HepG2 (cell line): ENCODE results near the gene LAMA5. TPM values are rescaled to one million over a fixed set of nuclear protein-coding genes. Genes with fewer than 3 reads are reported as not detected.

ENCODE experiments used
- CC2D1A ChIP-seq: sonication (generic); formaldehyde crosslinking; IDR thresholded peaks from 2 replicates; pipeline ENCODE4 v1.8.1; 2023; ENCODE audit warnings: mild to moderate bottlenecking, missing genetic modification reagents
- CHD4 ChIP-seq: fragments of 200-600 bp; sonication (generic); IDR thresholded peaks from 2 replicates; pipeline ENCODE4 v1.7.0; 2017; ENCODE audit warnings: mild to moderate bottlenecking, low read length, borderline replicate concordance
- DR1 ChIP-seq: sonication (generic); formaldehyde crosslinking; IDR thresholded peaks from 2 replicates; pipeline ENCODE4 v1.8.0; 2021; ENCODE audit warnings: mild to moderate bottlenecking, missing genetic modification reagents, inconsistent platforms
- FOXM1 ChIP-seq: sonication (generic); formaldehyde crosslinking; IDR thresholded peaks from 2 replicates; pipeline ENCODE4 v1.5.0; 2020; ENCODE audit warnings: missing genetic modification reagents
- HNRNPLL ChIP-seq: fragments of 200-400 bp; formaldehyde crosslinking; IDR thresholded peaks from 2 replicates; pipeline ENCODE4 v1.6.1; 2017; ENCODE audit warnings: mild to moderate bottlenecking, low read depth, low read length; ENCODE audit not compliant: poor library complexity, severe bottlenecking
- MAZ ChIP-seq, 2 experiments: sonication (generic) in 1 of 2; formaldehyde crosslinking in 1 of 2; IDR thresholded peaks; 2 replicates each; pipeline versions ENCODE4 v1.5.0 to v1.6.1; 2012 to 2020; ENCODE audit warnings: low read depth in 2 of 2, mild to moderate bottlenecking in 2 of 2, borderline replicate concordance in 1 of 2, improper control_type of control experiment in 1 of 2, low read length in 1 of 2, missing genetic modification reagents in 1 of 2, moderate library complexity in 1 of 2
- MBD4 ChIP-seq: IDR thresholded peaks from 2 replicates; pipeline ENCODE4 v1.6.1; 2012; ENCODE audit warnings: low read length, inconsistent platforms, borderline replicate concordance
- MIER3 ChIP-seq: IDR thresholded peaks from 2 replicates; pipeline ENCODE4 v1.6.1; 2016; ENCODE audit warnings: missing compliant biosample characterization, borderline replicate concordance
- NKX3-1 ChIP-seq: sonication (generic); formaldehyde crosslinking; IDR thresholded peaks from 2 replicates; pipeline ENCODE4 v1.5.0; 2020; ENCODE audit warnings: missing genetic modification reagents
- PRMT3 ChIP-seq: sonication (generic); formaldehyde crosslinking; IDR thresholded peaks from 2 replicates; pipeline ENCODE4 v1.8.1; 2022; ENCODE audit warnings: low read depth, mild to moderate bottlenecking, moderate library complexity, missing genetic modification reagents, borderline replicate concordance
- RBAK ChIP-seq: sonication (generic); formaldehyde crosslinking; IDR thresholded peaks from 2 replicates; pipeline ENCODE4 v1.5.1; 2020; ENCODE audit warnings: mild to moderate bottlenecking, missing genetic modification reagents
- RFXANK ChIP-seq: IDR thresholded peaks from 2 replicates; pipeline ENCODE4 v1.6.1; 2016
- ZNF205 ChIP-seq: IDR thresholded peaks from 2 replicates; pipeline ENCODE4 v1.6.1; 2018; ENCODE audit warnings: missing biosample characterization, missing genetic modification reagents
- ZNF350 ChIP-seq: sonication (generic); formaldehyde crosslinking; IDR thresholded peaks from 2 replicates; pipeline ENCODE4 v1.4.0; 2020; ENCODE audit warnings: mild to moderate bottlenecking, low read depth, missing genetic modification reagents, borderline replicate concordance
- ZNF577 ChIP-seq: sonication (generic); formaldehyde crosslinking; IDR thresholded peaks from 2 replicates; pipeline ENCODE4 v1.4.0; 2020; ENCODE audit warnings: mild to moderate bottlenecking, low read depth, missing genetic modification reagents, borderline replicate concordance
- ZNF670 ChIP-seq: sonication (generic); formaldehyde crosslinking; IDR thresholded peaks from 2 replicates; pipeline ENCODE4 v1.8.0; 2022; ENCODE audit warnings: mild to moderate bottlenecking, missing genetic modification reagents, borderline replicate concordance
- ZNF703 ChIP-seq: sonication (generic); formaldehyde crosslinking; IDR thresholded peaks from 2 replicates; pipeline ENCODE4 v1.5.1; 2020; ENCODE audit warnings: missing genetic modification reagents, mild to moderate bottlenecking, moderate library complexity, borderline replicate concordance
- ZNF879 ChIP-seq: sonication (generic); formaldehyde crosslinking; IDR thresholded peaks from 2 replicates; pipeline ENCODE4 v1.8.1; 2023; ENCODE audit warnings: missing genetic modification reagents
- polyA plus RNA-seq, 8 experiments: library from polyadenylated mRNA; depleted of rRNA in 3 of 8; stranded (reverse) in 7 of 8; unstranded in 1 of 8; fragments of >200 nt; fragmentation: Illumina TruSeq in 4 of 8; extraction: Trizol in 4 of 8; gene quantifications; 2 replicates each; pipeline versions ENCODE4 v1.2.1 to v1.2.3, GENCODE V29; 2011 to 2016; ENCODE audit warnings: low read depth in 4 of 8, missing spikeins in 1 of 8, mixed read lengths in 1 of 8; ENCODE audit not compliant: insufficient read depth in 1 of 8
- total RNA-seq, 5 experiments: library from RNA; depleted of rRNA; stranded (reverse); fragments of >200 nt; fragmentation: Illumina TruSeq; extraction: Trizol; gene quantifications; 2 replicates each; pipeline ENCODE4 v1.2.3, GENCODE V29; 2016; ENCODE audit warnings: low read depth in 1 of 5
- TF ChIP-seq, protein P1 (sequence below): sonication (generic); formaldehyde crosslinking; IDR thresholded peaks from 2 replicates; pipeline ENCODE4 v1.4.0; 2020; ENCODE audit warnings: low read depth, mild to moderate bottlenecking, missing genetic modification reagents
- TF ChIP-seq, protein P2 (sequence below): sonication (generic); formaldehyde crosslinking; IDR thresholded peaks from 2 replicates; pipeline ENCODE4 v1.4.0; 2020; ENCODE audit warnings: missing genetic modification reagents
- TF ChIP-seq, protein P3 (sequence below): sonication (generic); formaldehyde crosslinking; IDR thresholded peaks from 2 replicates; pipeline ENCODE4 v1.4.0; 2020; ENCODE audit warnings: mild to moderate bottlenecking, missing genetic modification reagents
- TF ChIP-seq, protein P4 (sequence below): sonication (generic); formaldehyde crosslinking; IDR thresholded peaks from 2 replicates; pipeline ENCODE4 v1.4.0; 2020; ENCODE audit warnings: missing genetic modification reagents
- TF ChIP-seq, protein P5 (sequence below): sonication (generic); formaldehyde crosslinking; conservative IDR thresholded peaks from 2 replicates; pipeline ENCODE4 v1.8.0; 2022; ENCODE audit warnings: low read depth, missing genetic modification reagents

The LAMA5 gene
- total and polyA plus RNA-seq, 2 of the 13 experiments (the other 11 are each of a cell fraction or from before 2014, with no cell fraction given), result 21.0 to 44.7 TPM

DNA sequence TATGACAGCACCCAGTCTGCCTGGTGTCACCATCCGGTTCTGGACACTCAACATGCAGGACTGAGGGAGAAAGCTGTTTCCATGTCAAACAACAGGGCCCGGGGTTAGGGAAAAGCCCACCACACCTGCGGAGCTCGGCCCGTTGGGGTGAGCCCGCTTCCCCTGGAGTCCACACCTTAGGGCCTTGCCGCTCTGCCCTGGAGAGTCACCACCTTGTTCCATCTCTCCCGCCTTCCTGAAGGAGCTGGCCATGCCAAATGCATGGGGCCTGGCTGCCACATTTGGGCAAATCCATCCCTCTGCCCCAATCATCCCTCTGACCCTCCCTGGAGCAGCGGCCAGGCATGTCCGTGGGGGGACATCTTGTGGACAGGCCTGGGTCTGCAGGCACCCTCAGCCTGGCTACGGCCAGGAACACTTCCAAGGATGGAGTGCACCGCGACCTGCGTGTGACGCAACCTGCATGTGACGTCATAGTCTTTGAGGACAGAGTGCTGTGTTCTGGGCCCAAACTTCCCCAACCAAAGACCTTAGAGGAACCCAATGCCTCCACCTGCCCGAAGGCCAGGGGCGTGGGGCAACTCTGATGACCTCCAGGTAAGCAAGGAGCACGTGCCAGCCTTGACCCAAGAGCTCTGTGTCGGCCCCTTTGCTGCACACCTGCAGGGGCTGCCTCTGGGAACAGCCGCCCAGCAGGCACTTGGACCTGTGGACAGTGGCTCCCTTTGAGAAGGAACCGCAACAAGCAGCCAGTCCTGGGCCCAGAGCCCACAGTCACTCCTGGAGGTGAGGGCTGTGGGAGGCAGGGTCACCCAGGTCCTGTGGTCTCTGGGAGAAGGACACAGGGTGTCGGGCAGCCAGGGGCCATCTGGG lies 38.2 kb upstream of the LAMA5 start (continued):
- TF ChIP-seq MAZ (IDR thresholded peaks at IDR 0.05; ENCODE audit: borderline replicate concordance, low read depth, low read length) (peak; percentile 20; the same call in 1 of the 2 replicates), MAZ (CRISPR knock-in tag; IDR thresholded peaks at IDR 0.05; ENCODE audit: low read depth) (no peak), ZNF577 (CRISPR knock-in tag) (no peak), MBD4 (no peak), FOXM1 (CRISPR knock-in tag) (no peak), ZNF879 (CRISPR knock-in tag) (no peak), ZNF670 (CRISPR knock-in tag) (no peak), ZNF350 (CRISPR knock-in tag) (peak; percentile 73; the same call in 1 of the 2 replicates), CHD4 (no peak), CC2D1A (CRISPR knock-in tag) (no peak), RFXANK (CRISPR knock-in tag) (no peak), PRMT3 (no peak), MIER3 (peak; percentile 56; the same call in 1 of the 2 replicates), RBAK (no peak), HNRNPLL (peak; percentile 42), ZNF205 (0 out of 2 replicates have a peak, but pooled peaks have one; percentile 39), ZNF703 (CRISPR knock-in tag) (no peak), DR1 (CRISPR knock-in tag) (no peak; the same call in 1 of the 2 replicates), NKX3-1 (CRISPR knock-in tag) (no peak)
- TF ChIP-seq, protein P1, sequence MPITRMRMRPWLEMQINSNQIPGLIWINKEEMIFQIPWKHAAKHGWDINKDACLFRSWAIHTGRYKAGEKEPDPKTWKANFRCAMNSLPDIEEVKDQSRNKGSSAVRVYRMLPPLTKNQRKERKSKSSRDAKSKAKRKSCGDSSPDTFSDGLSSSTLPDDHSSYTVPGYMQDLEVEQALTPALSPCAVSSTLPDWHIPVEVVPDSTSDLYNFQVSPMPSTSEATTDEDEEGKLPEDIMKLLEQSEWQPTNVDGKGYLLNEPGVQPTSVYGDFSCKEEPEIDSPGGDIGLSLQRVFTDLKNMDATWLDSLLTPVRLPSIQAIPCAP (CRISPR knock-in tag), result no peak
- TF ChIP-seq, protein P2, sequence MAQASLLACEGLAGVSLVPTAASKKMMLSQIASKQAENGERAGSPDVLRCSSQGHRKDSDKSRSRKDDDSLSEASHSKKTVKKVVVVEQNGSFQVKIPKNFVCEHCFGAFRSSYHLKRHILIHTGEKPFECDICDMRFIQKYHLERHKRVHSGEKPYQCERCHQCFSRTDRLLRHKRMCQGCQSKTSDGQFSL (CRISPR knock-in tag), result 0 out of 2 replicates have a peak, but pooled peaks have one; percentile 53
- TF ChIP-seq, protein P3, sequence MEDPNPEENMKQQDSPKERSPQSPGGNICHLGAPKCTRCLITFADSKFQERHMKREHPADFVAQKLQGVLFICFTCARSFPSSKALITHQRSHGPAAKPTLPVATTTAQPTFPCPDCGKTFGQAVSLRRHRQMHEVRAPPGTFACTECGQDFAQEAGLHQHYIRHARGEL (CRISPR knock-in tag), result no peak
- TF ChIP-seq, protein P4, sequence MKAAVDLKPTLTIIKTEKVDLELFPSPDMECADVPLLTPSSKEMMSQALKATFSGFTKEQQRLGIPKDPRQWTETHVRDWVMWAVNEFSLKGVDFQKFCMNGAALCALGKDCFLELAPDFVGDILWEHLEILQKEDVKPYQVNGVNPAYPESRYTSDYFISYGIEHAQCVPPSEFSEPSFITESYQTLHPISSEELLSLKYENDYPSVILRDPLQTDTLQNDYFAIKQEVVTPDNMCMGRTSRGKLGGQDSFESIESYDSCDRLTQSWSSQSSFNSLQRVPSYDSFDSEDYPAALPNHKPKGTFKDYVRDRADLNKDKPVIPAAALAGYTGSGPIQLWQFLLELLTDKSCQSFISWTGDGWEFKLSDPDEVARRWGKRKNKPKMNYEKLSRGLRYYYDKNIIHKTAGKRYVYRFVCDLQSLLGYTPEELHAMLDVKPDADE (CRISPR knock-in tag), result no peak
- TF ChIP-seq, protein P5, sequence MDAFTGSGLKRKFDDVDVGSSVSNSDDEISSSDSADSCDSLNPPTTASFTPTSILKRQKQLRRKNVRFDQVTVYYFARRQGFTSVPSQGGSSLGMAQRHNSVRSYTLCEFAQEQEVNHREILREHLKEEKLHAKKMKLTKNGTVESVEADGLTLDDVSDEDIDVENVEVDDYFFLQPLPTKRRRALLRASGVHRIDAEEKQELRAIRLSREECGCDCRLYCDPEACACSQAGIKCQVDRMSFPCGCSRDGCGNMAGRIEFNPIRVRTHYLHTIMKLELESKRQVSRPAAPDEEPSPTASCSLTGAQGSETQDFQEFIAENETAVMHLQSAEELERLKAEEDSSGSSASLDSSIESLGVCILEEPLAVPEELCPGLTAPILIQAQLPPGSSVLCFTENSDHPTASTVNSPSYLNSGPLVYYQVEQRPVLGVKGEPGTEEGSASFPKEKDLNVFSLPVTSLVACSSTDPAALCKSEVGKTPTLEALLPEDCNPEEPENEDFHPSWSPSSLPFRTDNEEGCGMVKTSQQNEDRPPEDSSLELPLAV (CRISPR knock-in tag), result no peak
